LNCAP (cell line): Measurements from ENCODE around the gene CNOT2.

Experiments used
- TF ChIP-seq, protein P1 (sequence below): fragments of 450-650 bp; IDR thresholded peaks from 2 replicates; pipeline ENCODE4 v1.5.1; 2017; ENCODE audit warnings: mild to moderate bottlenecking

CNOT2 gene

GRCh38 chr12:70221626-70222025 is 21.6 kb upstream of the CNOT2 start:
- TF ChIP-seq, protein P1, sequence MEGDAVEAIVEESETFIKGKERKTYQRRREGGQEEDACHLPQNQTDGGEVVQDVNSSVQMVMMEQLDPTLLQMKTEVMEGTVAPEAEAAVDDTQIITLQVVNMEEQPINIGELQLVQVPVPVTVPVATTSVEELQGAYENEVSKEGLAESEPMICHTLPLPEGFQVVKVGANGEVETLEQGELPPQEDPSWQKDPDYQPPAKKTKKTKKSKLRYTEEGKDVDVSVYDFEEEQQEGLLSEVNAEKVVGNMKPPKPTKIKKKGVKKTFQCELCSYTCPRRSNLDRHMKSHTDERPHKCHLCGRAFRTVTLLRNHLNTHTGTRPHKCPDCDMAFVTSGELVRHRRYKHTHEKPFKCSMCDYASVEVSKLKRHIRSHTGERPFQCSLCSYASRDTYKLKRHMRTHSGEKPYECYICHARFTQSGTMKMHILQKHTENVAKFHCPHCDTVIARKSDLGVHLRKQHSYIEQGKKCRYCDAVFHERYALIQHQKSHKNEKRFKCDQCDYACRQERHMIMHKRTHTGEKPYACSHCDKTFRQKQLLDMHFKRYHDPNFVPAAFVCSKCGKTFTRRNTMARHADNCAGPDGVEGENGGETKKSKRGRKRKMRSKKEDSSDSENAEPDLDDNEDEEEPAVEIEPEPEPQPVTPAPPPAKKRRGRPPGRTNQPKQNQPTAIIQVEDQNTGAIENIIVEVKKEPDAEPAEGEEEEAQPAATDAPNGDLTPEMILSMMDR, result no peak

DNA sequence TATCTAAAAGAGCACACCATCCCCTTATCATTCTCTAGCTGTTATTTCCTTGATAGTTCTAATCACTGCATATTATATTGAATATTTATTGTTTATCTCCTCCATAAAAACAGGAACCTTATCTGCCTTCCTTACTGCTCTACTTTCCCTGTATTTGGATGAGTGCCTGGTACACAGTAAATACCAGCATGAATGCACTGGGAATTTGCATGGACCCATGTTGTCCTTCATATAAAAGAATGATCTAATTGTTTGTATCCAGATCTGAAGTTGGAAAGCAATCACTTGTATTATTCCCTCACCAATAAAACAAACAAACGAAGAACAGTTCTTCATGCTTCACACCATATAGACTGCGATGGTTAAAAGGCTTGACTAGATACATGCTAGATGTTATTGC is 15.3 kb upstream of the CNOT2 start:
- TF ChIP-seq, protein P1, result no peak

DNA sequence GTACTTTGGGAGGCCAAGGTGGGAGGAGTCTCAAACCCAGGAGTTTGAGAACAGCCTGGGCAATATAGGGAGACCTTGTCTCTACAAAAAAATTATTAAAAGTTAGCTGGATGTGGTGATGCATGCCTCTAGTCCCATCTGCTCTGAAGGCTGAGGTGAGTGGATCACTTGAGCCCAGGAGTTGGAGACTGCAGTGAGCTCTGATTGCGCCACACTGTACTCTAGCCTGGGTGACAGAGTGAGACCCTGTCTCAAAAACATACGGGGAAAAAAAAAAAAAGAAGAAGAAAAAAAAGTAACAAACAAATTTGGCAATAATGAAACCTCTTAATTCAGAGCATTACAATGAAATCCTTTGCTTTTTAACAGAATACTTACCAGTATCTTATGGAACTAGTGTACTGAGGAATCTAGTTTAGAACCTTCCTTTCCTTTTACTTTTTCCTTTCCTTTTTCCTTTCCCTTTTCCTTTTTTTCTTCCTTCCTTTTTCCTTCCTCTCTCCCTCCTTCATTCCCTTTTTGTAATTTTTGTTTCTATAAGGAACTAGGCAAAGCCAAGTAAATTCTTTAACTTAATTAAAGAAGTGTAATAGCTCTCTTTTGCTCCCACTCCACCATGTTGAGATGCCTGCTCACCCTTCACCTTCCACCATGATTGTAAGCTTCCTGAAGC is 12.2 kb upstream of the CNOT2 start:
- TF ChIP-seq, protein P1, result no peak

- TF ChIP-seq, protein P1, result no peak
Measured at GRCh38 chr12:70236990-70237389, 6.2 kb upstream of the CNOT2 start.

- TF ChIP-seq, protein P1, result no peak
Measured at GRCh38 chr12:70240673-70241072, 2.6 kb upstream of the CNOT2 start.

- TF ChIP-seq, protein P1, result no peak
Measured at GRCh38 chr12:70241845-70242244, 1.4 kb upstream of the CNOT2 start.

GRCh38 chr12:70243510-70244371 is 508 bp downstream of the CNOT2 start:
- TF ChIP-seq, protein P1, result no peak
